Measurements from ENCODE around the gene ENTHD1. TPM values are rescaled to one million over a fixed set of nuclear protein-coding genes. Genes with fewer than 3 reads are reported as not detected.

The ENTHD1 gene
- total RNA-seq, 1 donor from 2014 or later: not detected

GRCh38 chr22:39910876-39911613 is 17.5 kb upstream of the ENTHD1 start:
- TF ChIP-seq, protein P1, sequence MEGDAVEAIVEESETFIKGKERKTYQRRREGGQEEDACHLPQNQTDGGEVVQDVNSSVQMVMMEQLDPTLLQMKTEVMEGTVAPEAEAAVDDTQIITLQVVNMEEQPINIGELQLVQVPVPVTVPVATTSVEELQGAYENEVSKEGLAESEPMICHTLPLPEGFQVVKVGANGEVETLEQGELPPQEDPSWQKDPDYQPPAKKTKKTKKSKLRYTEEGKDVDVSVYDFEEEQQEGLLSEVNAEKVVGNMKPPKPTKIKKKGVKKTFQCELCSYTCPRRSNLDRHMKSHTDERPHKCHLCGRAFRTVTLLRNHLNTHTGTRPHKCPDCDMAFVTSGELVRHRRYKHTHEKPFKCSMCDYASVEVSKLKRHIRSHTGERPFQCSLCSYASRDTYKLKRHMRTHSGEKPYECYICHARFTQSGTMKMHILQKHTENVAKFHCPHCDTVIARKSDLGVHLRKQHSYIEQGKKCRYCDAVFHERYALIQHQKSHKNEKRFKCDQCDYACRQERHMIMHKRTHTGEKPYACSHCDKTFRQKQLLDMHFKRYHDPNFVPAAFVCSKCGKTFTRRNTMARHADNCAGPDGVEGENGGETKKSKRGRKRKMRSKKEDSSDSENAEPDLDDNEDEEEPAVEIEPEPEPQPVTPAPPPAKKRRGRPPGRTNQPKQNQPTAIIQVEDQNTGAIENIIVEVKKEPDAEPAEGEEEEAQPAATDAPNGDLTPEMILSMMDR (conservative IDR thresholded peaks at IDR 0.05): no peak
- Mint-ChIP-seq H3K27ac (ENCODE audit: unreplicated experiment) (no peak overlapping the region), H3K27me3 (ENCODE audit: low read depth) (peaks cover 6% of the 10 kb centered on the region), H3K9me3 (no peaks in the 10 kb centered on the region), H3K4me3 (no peak overlapping the region), H3K4me1 (peaks cover 25% of the 10 kb centered on the region), H3K36me3 (ENCODE audit: low read depth) (no peaks in the 10 kb centered on the region)
- DNase-seq (ENCODE audit: low read depth, low spot score): no peak

DNA sequence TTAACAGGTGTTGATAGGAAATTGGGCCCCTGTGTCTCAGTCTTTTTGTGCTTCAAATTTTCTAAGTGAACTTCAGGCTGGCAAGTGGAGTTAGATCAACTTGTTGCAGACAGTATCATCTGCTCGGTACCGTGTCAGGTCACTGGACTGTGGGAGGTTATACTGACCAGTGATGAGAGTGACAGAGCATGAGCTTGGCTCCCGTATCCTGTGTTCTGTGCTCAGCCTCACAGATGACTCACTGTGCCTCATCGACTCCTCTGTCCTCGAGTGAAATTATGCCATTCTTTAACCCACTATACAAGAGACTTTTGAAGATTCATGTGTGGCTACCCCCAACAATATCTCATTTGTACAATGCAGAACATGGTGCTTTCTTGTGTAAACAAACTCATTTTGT is 15.2 kb upstream of the ENTHD1 start:
- H3K4me3 Mint-ChIP-seq: no peak overlapping the region

GRCh38 chr22:39908136-39908535 is 14.6 kb upstream of the ENTHD1 start:
- Mint-ChIP-seq H3K4me3 (no peak overlapping the region), H3K27ac (ENCODE audit: unreplicated experiment) (no peak overlapping the region), H3K4me1 (peaks cover 9% of the 10 kb centered on the region), H3K9me3 (no peaks in the 10 kb centered on the region), H3K27me3 (ENCODE audit: low read depth) (peaks cover 3% of the 10 kb centered on the region), H3K36me3 (ENCODE audit: low read depth) (no peaks in the 10 kb centered on the region)
- TF ChIP-seq, protein P1 (conservative IDR thresholded peaks at IDR 0.05): no peak
- DNase-seq (ENCODE audit: low read depth, low spot score): no peak

More for the DNA sequence above, 15.2 kb upstream of the ENTHD1 start:
- DNase-seq (ENCODE audit: low read depth, low spot score): no peak
- Mint-ChIP-seq H3K27me3 (ENCODE audit: low read depth) (peaks cover 3% of the 10 kb centered on the region), H3K36me3 (ENCODE audit: low read depth) (no peaks in the 10 kb centered on the region), H3K9me3 (no peaks in the 10 kb centered on the region), H3K4me1 (peaks cover 11% of the 10 kb centered on the region), H3K27ac (ENCODE audit: unreplicated experiment) (no peak overlapping the region)
- TF ChIP-seq, protein P1 (conservative IDR thresholded peaks at IDR 0.05): no peak

DNA sequence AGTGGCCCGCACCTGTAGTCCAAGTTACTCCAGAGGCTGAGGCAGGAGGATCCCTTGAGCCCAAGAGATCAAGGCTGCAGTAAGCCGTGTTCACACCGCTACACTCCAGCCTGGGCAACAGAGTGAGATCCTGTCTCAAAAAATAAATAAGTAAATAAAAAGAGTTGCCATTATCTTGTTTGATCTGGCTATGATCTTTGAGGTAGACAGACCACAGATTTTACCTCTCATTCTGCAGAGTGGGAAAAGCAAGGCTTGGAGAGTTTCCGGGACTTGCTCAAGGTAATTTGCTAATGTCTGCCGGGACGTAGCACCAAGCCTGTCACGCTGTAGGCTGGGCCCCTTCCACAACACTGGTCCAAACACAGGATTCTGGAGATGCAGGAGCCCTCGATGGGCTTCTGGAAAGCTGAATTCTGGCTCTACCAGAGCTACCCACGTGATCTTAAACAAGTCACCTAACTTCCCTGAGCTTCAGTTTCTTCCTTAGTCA is 14.1 kb upstream of the ENTHD1 start:
- no peak for DNase-seq (ENCODE audit: low read depth, low spot score)
- Mint-ChIP-seq H3K27me3 (ENCODE audit: low read depth) (peaks cover 3% of the 10 kb centered on the region), H3K4me3 (no peak overlapping the region), H3K9me3 (no peaks in the 10 kb centered on the region), H3K36me3 (ENCODE audit: low read depth) (no peaks in the 10 kb centered on the region), H3K4me1 (peaks cover 9% of the 10 kb centered on the region), H3K27ac (ENCODE audit: unreplicated experiment) (no peak overlapping the region)
- TF ChIP-seq, protein P1 (conservative IDR thresholded peaks at IDR 0.05): no peak

- Mint-ChIP-seq H3K27ac (ENCODE audit: unreplicated experiment) (no peak overlapping the region), H3K4me3 (no peak overlapping the region), H3K9me3 (no peaks in the 10 kb centered on the region), H3K4me1 (peaks cover 9% of the 10 kb centered on the region), H3K27me3 (ENCODE audit: low read depth) (peaks cover 6% of the 10 kb centered on the region), H3K36me3 (ENCODE audit: low read depth) (no peaks in the 10 kb centered on the region)
- TF ChIP-seq, protein P1 (conservative IDR thresholded peaks at IDR 0.05): no peak
- DNase-seq (ENCODE audit: low read depth, low spot score): no peak
Measured at GRCh38 chr22:39907047-39907446, 13.5 kb upstream of the ENTHD1 start.
